ENCODE results near the gene RRAGB. TPM values are rescaled to one million over a fixed set of nuclear protein-coding genes. Genes with fewer than 3 reads are reported as not detected.

The RRAGB gene
- total and polyA plus RNA-seq, 2 donors = 26.2 to 34.1 TPM

GRCh38 chrX:55787727-55788126 lies 70.2 kb downstream of the RRAGB start:
- no peak for DNase-seq (ENCODE audit: extremely low spot score)
- 56% methylated on average over 2 of the region's 2 CpGs for WGBS

GRCh38 chrX:55794405-55794804 lies 76.9 kb downstream of the RRAGB start:
- DNase-seq (ENCODE audit: extremely low spot score) = no peak
- no peak overlapping the region for H3K27ac ChIP-seq (ENCODE audit: low read depth)
- no peaks in the 10 kb centered on the region for H3K36me3 ChIP-seq (ENCODE audit: insufficient read depth)
- WGBS = 100% methylated on average over 1 of the region's 1 CpG
- no peak overlapping the region for H3K4me3 ChIP-seq (ENCODE audit: low read depth, low read length)
- no peaks in the 10 kb centered on the region for H3K4me1 ChIP-seq (ENCODE audit: insufficient read depth)

More at GRCh38 chrX:55787727-55788126, 70.2 kb downstream of the RRAGB start:
- H3K27ac ChIP-seq (ENCODE audit: low read depth) = no peak overlapping the region
- no peaks in the 10 kb centered on the region for H3K4me1 ChIP-seq (ENCODE audit: insufficient read depth)
- no peak overlapping the region for H3K4me3 ChIP-seq (ENCODE audit: low read depth, low read length)
- no peaks in the 10 kb centered on the region for H3K36me3 ChIP-seq (ENCODE audit: insufficient read depth)

- no peak overlapping the region for H3K27ac ChIP-seq (ENCODE audit: low read depth)
- WGBS = 29% methylated on average over 3 of the region's 3 CpGs
- DNase-seq (ENCODE audit: extremely low spot score) = no peak
- H3K36me3 ChIP-seq (ENCODE audit: insufficient read depth) = no peaks in the 10 kb centered on the region
- H3K4me1 ChIP-seq (ENCODE audit: insufficient read depth) = no peaks in the 10 kb centered on the region
- H3K4me3 ChIP-seq (ENCODE audit: low read depth, low read length) = no peak overlapping the region
Measured at GRCh38 chrX:55796496-55796895, 78.9 kb downstream of the RRAGB start.

GRCh38 chrX:55801811-55802210 lies 84.3 kb downstream of the RRAGB start:
- H3K36me3 ChIP-seq (ENCODE audit: insufficient read depth) = no peaks in the 10 kb centered on the region
- DNase-seq (ENCODE audit: extremely low spot score) = no peak
- no peak overlapping the region for H3K4me3 ChIP-seq (ENCODE audit: low read depth, low read length)
- H3K27ac ChIP-seq (ENCODE audit: low read depth) = no peak overlapping the region
- WGBS = 29% methylated on average over 1 of the region's 1 CpG
- no peaks in the 10 kb centered on the region for H3K4me1 ChIP-seq (ENCODE audit: insufficient read depth)

Other genes starting within 250 kb of the RRAGB start
- gene USP51, start 227.9 kb upstream of the RRAGB start, total RNA-seq = 6.6 TPM
- gene USP51, start 227.9 kb upstream of the RRAGB start, polyA plus RNA-seq = 1.7 TPM
- gene FOXR2, start 94.3 kb upstream of the RRAGB start, total RNA-seq = not detected
- not detected for gene FOXR2, start 94.3 kb upstream of the RRAGB start, polyA plus RNA-seq